Nucleus accumbens (tissue), 56 donors: Measurements from ENCODE around the gene ZBTB42.
"Not testable (repeated sequence)": the region's sequence is repeated elsewhere in the genome, so short reads cannot be mapped to it uniquely, and the experiment has no call there.

Source experiments
- DNase-seq, 56 donors: peaks; one replicate each; lab custom pipeline; 2025; lab: John Stamatoyannopoulos, UW

ZBTB42 gene

DNA sequence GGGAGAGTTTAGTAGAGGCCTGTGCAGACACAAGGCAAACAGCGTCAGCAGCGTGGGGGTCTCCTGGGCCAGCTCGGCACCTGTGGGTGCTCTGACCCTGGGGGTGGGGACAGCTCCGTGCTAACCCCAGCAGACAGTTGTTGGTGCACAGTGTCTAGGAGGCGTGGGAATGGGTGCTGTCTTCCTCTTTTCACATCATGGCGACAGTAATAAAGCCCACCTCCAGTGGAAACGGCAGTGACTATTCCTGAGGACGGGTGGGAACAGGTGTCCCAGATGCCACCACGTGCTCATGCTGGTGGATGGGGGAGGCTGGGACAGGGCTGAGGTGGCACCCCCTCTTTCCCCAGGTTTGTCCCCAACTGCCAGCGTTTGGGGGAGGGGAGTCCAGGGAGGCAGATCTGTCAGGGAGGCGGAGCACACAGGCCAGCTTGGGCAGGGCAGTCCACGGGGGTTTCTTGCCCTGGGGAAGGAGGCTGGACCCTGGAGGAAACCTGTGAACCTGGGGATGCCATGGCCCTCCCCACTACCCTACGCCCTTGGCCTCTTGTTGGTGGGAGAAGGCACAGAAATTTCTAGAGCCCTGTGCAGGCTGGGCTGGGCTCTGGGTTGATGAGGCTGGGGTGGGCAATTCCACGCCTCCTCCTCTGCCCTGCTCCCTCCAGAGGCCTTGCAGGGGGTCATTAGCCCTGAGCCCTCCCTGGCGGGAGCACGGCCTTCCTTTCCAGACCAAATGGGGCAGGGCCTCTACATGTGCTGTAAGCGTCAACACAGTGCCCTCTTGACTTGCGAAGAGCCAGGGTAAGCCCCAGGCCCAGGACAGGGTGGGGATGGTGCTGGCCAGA, 3.8 kb downstream of the ZBTB42 start:
- no peak for DNase-seq

GRCh38 chr14:104805326-104805678, 4.4 kb downstream of the ZBTB42 start:
- no peak for DNase-seq

DNA sequence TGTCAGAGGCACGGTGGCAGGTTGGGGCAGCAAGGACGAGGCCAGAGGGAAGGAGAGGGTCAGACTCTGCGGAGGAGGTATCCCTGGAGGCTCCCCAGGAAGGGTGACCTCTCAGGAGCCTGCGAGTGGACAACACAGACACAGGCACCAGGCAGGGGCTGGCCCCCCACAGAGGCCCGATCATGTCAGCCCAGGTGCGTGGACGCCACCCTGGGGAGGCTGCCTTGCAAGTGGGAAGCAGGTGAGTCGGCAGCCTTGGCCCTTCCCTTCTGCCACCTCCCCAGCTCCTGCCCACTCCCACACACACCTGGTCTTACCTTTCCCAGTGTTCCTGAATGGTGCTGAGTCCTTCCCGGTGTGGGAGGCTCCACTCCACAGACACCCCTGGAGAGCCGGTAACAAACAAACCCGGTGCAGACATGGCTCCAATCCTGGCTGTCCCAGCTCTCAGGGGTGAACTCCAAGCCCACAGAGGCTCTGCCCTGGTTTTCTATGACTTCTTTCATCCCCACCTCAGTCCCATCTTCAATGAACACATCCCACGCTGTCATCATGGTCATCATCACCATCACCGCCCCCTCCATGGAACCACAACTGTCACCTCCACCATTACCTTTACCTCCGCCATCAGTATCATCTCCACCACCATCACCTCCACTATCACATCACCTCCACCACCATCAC, 5.2 kb downstream of the ZBTB42 start:
- no peak for DNase-seq

GRCh38 chr14:104806625-104807465, 5.9 kb downstream of the ZBTB42 start:
- no peak for DNase-seq

DNA sequence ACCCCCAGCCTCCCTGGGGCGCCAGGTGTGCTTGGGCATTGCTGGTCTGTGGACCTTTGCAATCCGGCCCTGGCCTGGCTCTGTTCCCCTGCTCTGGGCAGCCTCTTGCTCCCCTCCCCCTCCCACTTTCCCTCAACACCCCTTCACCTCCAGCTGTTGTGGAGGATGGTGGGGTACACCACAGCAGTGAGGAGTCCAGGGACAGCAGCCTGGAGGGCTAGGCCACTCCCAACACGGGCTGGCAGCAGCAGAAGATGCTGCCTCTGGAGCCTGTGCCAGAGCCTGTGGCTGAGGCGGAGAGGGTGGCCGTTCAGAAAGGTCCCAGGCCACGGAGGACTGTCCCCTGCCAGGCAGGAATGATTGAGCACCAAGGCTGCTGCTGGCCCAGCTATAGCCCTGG, 7.6 kb downstream of the ZBTB42 start:
- DNase-seq = no peak

- no peak for DNase-seq
These were observed 9.4 kb downstream of the ZBTB42 start for GRCh38 chr14:104810316-104810715.

- no peak for DNase-seq
These were observed 12.4 kb downstream of the ZBTB42 start for GRCh38 chr14:104813286-104813685.

- not testable (repeated sequence) for DNase-seq
These were observed 13.8 kb downstream of the ZBTB42 start for GRCh38 chr14:104814701-104815100.

DNA sequence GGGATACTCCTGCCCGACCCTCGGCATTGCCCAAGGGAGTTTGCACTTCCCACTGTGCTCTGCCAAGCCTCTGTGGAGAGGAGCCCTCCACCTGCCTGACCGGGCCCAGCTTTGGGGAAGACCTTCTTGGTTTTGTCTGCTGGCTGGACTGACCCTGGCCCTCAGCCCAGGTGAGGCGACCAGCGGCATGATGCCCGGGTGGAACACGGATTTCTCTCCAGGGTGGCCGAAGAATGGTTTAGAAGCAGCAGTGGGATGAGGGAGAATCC, 15.6 kb downstream of the ZBTB42 start:
- DNase-seq = peak in 1 of 56 donors; percentile 71

DNA sequence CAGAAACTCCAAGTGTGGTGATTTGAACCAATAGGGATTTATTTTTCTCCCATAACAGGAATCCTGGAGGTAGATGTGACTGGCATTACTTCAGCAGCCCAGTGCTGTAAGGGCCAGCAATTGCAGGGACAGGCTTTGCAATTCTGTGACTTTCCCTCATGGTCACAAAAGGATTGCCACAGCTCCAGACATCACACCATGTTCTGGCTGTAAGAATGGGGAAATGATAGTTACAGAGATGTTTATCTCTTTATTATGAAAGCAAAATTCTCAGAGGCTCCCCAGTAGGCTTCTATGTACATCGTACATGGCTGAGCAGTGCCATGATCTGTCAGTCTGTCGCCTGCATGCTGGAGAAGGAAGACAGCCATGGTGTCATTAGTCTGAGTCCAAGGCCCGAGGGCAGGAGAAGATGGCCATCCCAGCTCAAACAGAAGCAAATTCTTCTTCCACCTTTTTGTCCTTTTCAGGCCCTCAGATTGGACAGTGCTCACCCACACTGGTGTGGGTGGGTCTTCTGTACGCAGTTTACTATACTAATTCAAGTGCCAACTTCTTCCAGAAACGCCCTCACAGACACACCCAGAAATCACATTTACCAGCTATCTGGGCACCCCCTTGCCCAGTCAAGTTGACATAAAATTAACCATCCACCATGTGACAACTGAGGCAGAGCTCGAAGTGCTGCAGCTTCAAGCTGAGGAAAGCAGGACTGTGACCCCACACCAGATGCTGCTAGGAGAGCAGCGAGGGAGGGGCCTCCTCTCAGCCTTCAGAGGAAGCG, 17.2 kb downstream of the ZBTB42 start:
- no peak for DNase-seq

- DNase-seq = no peak
These were observed 17.8 kb downstream of the ZBTB42 start for GRCh38 chr14:104818714-104819161.

- DNase-seq = no peak
These were observed 18.5 kb downstream of the ZBTB42 start for GRCh38 chr14:104819361-104819781.

GRCh38 chr14:104820669-104821228, 19.8 kb downstream of the ZBTB42 start:
- peak in 26 of 56 donors; percentile 14 to 62 (median 33) for DNase-seq

DNA sequence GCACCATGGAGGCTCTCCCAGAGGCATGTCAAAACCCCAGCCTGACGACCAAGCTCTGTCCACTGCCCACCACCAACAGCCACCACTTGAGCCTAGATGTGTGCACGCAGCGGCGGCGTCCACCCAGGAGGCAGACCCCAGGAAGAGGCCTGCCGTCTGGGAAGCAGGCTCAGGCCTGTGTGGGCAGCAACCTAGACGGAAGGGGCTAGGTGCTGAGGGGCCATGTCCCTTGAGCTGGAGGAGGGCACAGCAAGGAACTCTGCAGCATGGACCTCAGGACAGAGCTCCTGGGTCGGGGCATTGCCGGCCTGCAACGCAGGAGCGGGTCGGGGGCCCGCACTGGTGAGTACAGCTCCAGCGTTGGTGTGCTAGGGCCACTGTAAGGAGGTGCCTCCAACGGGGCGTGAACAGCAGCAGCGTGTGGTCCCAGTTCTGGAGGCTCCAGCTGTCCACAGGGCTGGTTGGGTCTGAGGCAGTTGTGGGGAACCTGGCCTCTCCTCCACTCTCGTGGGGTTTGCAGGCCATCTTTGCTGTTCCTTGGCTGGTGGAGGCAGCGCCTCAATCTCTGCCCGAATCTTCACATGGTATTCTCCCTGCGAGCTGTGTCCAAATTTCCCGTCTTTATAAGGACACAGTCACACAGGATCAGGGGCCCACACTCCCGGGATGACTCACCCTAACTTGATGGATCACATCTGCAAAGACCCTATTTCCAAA, 20.5 kb downstream of the ZBTB42 start:
- no peak for DNase-seq

GRCh38 chr14:104821971-104822608, 21.2 kb downstream of the ZBTB42 start:
- no peak for DNase-seq

- no peak for DNase-seq
These were observed 22.1 kb downstream of the ZBTB42 start for GRCh38 chr14:104822821-104823615.

DNA sequence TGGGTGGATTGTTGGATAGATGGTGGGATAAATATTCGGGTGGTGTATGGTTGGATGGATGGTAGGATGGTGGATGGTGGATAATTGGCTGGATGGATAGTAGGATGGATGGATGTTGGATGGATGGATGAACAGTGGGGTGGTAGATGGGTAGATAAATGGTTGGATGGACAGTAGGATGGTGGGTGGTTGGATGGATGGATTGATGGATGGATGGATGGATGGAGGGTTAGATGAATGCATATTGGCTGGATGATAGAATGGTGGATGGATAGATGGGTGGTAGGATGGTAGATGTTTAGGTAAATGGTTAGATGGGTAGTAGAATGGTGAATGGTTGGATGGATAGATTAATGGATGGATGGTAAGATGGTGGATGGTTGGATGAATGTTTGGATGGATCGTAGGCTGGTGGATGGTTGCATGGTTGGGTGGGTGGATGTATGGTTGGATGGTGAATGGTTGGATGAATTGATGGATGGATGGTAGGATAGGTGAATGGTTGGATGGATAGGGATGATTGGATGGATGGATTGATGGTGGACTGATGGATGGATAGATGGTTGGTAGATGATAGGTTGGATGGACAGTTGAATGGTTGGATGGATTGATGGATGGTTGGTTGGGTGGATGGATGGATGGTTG, 23.6 kb downstream of the ZBTB42 start:
- no peak for DNase-seq
